Loucy (cell line): ENCODE results near the gene ZDBF2.

ENCODE experiments used
- H2AFZ ChIP-seq: fragments of 200-600 bp; sonication (generic); 2 replicates; pipeline ENCODE4 v1.6.0; 2016; ENCODE audit warnings: antibody characterized with exemption, mild to moderate bottlenecking, low read length, moderate library complexity
- H3F3A ChIP-seq: fragments of 200-600 bp; 2 replicates; pipeline ENCODE4 v1.6.0; 2016; ENCODE audit warnings: antibody characterized with exemption, low read depth, mild to moderate bottlenecking
- H3K27me3 ChIP-seq: fragments of 200-600 bp; sonication (generic); 2 replicates; pipeline ENCODE4 v1.6.1; 2014; ENCODE audit warnings: low read length, mild to moderate bottlenecking; ENCODE audit not compliant: insufficient read depth, poor library complexity, severe bottlenecking
- H3K36me3 ChIP-seq: fragments of 200-600 bp; sonication (generic); 2 replicates; pipeline ENCODE4 v1.6.1; 2016; ENCODE audit warnings: low read length; ENCODE audit not compliant: insufficient read depth
- H3K4me1 ChIP-seq: fragments of 200-600 bp; sonication (generic); 2 replicates; pipeline ENCODE4 v1.5.1; 2014; ENCODE audit warnings: low read length, mild to moderate bottlenecking; ENCODE audit not compliant: insufficient read depth, poor library complexity, severe bottlenecking
- H3K4me2 ChIP-seq: fragments of 200-600 bp; sonication (generic); 2 replicates; pipeline ENCODE4 v1.6.0; 2014; ENCODE audit warnings: antibody characterized with exemption, low read length, low read depth, mild to moderate bottlenecking; ENCODE audit not compliant: poor library complexity, severe bottlenecking
- H3K4me3 ChIP-seq: fragments of 200-600 bp; sonication (generic); 2 replicates; pipeline ENCODE4 v1.5.1; 2014; ENCODE audit warnings: low read length, mild to moderate bottlenecking, mixed read lengths; ENCODE audit not compliant: poor library complexity, severe bottlenecking
- H3K79me2 ChIP-seq: fragments of 200-600 bp; sonication (generic); 2 replicates; pipeline ENCODE4 v1.6.1; 2014; ENCODE audit warnings: low read length; ENCODE audit not compliant: insufficient read depth
- H3K9ac ChIP-seq: fragments of 200-600 bp; sonication (generic); 2 replicates; pipeline ENCODE4 v1.6.0; 2014; ENCODE audit warnings: mild to moderate bottlenecking, low read depth, low read length, moderate library complexity; ENCODE audit not compliant: poor library complexity, severe bottlenecking
- H3K9me2 ChIP-seq: fragments of 200-600 bp; sonication (generic); replicated peaks from 2 replicates; pipeline ENCODE4 v1.6.1; 2016; ENCODE audit warnings: low read depth, low read length, mixed read lengths
- H3K9me3 ChIP-seq: fragments of 200-600 bp; sonication (generic); 2 replicates; pipeline ENCODE4 v1.6.1; 2014; ENCODE audit warnings: mild to moderate bottlenecking, antibody characterized with exemption, low read length, low read depth; ENCODE audit not compliant: insufficient read depth
- H4K20me1 ChIP-seq: fragments of 200-600 bp; sonication (generic); 2 replicates; pipeline ENCODE4 v1.6.0; 2014; ENCODE audit warnings: antibody characterized with exemption, low read length, mild to moderate bottlenecking; ENCODE audit not compliant: insufficient read depth, poor library complexity, severe bottlenecking
- CTCF ChIP-seq: fragments of 200-600 bp; sonication (generic); conservative IDR thresholded peaks from 2 replicates; pipeline ENCODE4 v1.5.1; 2014; ENCODE audit warnings: mild to moderate bottlenecking, antibody characterized with exemption, low read length
- EZH2phosphoT487 ChIP-seq: fragments of 200-600 bp; IDR thresholded peaks from 2 replicates; pipeline ENCODE4 v1.6.1; 2018; ENCODE audit warnings: antibody characterized with exemption, mild to moderate bottlenecking, moderate library complexity, borderline replicate concordance

ZDBF2 gene

GRCh38 chr2:206266130-206267125, 8.0 kb upstream of the ZDBF2 start:
- Histone ChIP-seq H3K9me3 (no peaks in the 10 kb centered on the region), H3K4me3 (no peak overlapping the region), H3K79me2 (no peaks in the 10 kb centered on the region), H4K20me1 (no peaks in the 10 kb centered on the region), H3K36me3 (no peaks in the 10 kb centered on the region), H3K27me3 (no peaks in the 10 kb centered on the region), H3K4me1 (no peaks in the 10 kb centered on the region), H3F3A (no peaks in the 10 kb centered on the region), H3K9me2 (no peaks in the 10 kb centered on the region), H3K9ac (no peak overlapping the region), H2AFZ (no peak overlapping the region), H3K4me2 (no peak overlapping the region)
- TF ChIP-seq EZH2phosphoT487, result no peak
- no peak for TF ChIP-seq CTCF

DNA sequence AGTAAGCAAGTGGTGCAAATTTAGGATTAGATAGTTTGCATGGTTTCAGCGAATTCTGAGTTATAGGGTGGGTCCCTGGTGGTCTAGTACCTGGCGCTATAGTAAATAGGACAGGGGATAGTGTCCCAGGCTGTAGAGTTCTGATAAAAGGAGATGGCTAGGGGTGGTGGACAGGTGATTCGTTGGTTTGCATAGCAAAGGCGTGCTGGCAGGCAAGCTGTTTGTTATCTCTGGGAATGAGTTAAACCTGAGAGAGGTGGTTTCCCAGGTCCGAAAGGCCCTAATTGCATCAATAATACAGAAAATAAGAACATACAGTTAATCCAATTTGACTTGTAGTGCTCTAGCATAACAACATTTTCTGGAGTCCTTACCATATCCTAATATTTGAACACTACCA, 6.9 kb upstream of the ZDBF2 start:
- no peaks in the 10 kb centered on the region for H3K79me2 ChIP-seq
- H4K20me1 ChIP-seq, result no peaks in the 10 kb centered on the region
- H3K4me1 ChIP-seq, result no peaks in the 10 kb centered on the region
- TF ChIP-seq CTCF (no peak), EZH2phosphoT487 (no peak)
- no peaks in the 10 kb centered on the region for H3K9me2 ChIP-seq
- H3K36me3 ChIP-seq, result no peaks in the 10 kb centered on the region
- no peaks in the 10 kb centered on the region for H3K9me3 ChIP-seq
- no peak overlapping the region for H3K4me2 ChIP-seq
- H3K9ac ChIP-seq, result no peak overlapping the region
- no peaks in the 10 kb centered on the region for H3F3A ChIP-seq
- no peaks in the 10 kb centered on the region for H3K27me3 ChIP-seq
- no peak overlapping the region for H2AFZ ChIP-seq
- no peak overlapping the region for H3K4me3 ChIP-seq

GRCh38 chr2:206271065-206271464, 3.4 kb upstream of the ZDBF2 start:
- H3K4me3 ChIP-seq, result no peak overlapping the region
- H3K9ac ChIP-seq, result no peak overlapping the region
- H3K4me2 ChIP-seq, result no peak overlapping the region
- H3K9me3 ChIP-seq, result no peaks in the 10 kb centered on the region
- no peaks in the 10 kb centered on the region for H3K36me3 ChIP-seq
- no peaks in the 10 kb centered on the region for H3F3A ChIP-seq
- H3K79me2 ChIP-seq, result no peaks in the 10 kb centered on the region
- H4K20me1 ChIP-seq, result no peaks in the 10 kb centered on the region
- no peaks in the 10 kb centered on the region for H3K27me3 ChIP-seq
- H3K4me1 ChIP-seq, result no peaks in the 10 kb centered on the region
- TF ChIP-seq EZH2phosphoT487 (no peak), CTCF (no peak)
- no peak overlapping the region for H2AFZ ChIP-seq
- no peaks in the 10 kb centered on the region for H3K9me2 ChIP-seq
